Measurements from ENCODE around the gene ZNF407.

ZNF407 gene

DNA sequence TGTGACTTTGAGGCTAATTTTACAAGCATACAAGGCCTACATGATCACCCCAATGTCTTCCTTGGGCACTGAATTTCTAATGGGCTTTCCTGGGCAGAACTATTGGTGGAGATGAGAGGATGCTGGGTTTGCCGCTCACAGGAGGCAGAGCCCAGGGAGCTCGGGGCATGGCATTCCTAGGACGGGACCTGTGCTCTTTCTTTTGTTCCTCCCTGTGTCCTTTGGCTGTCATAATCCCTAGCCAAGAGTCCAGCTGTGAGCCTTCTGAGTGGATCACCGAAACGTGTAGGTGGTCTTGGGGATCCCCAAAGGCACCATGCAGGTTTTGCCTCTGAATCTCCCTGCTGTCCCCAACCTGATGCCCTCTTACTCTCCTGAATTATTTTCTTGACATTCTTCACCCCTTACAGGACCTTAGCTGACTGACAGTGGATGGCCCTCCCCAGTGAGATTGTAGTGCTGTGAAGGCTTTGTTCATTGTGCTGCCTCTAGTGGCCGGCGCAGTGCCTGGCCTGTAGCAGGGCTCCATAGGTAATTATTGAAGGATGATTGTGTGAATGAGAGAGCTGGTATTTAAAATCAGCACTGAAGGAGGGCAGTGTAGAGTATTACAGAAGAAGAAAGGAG lies 221.9 kb downstream of the ZNF407 start:
- DNase-seq = peak; percentile 32

GRCh38 chr18:74820160-74820780 lies 222.6 kb downstream of the ZNF407 start:
- H3K4me1 ChIP-seq = no peaks in the 10 kb centered on the region
- H3K36me3 ChIP-seq = no peaks in the 10 kb centered on the region
- H3K9me3 ChIP-seq = no peaks in the 10 kb centered on the region
- H3K4me3 ChIP-seq (ENCODE audit: low read depth, low read length) = no peak overlapping the region
- DNase-seq = no peak
- H3K27me3 ChIP-seq = no peaks in the 10 kb centered on the region
- TF ChIP-seq, protein P1, sequence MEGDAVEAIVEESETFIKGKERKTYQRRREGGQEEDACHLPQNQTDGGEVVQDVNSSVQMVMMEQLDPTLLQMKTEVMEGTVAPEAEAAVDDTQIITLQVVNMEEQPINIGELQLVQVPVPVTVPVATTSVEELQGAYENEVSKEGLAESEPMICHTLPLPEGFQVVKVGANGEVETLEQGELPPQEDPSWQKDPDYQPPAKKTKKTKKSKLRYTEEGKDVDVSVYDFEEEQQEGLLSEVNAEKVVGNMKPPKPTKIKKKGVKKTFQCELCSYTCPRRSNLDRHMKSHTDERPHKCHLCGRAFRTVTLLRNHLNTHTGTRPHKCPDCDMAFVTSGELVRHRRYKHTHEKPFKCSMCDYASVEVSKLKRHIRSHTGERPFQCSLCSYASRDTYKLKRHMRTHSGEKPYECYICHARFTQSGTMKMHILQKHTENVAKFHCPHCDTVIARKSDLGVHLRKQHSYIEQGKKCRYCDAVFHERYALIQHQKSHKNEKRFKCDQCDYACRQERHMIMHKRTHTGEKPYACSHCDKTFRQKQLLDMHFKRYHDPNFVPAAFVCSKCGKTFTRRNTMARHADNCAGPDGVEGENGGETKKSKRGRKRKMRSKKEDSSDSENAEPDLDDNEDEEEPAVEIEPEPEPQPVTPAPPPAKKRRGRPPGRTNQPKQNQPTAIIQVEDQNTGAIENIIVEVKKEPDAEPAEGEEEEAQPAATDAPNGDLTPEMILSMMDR (IDR thresholded peaks at IDR 0.05; ENCODE audit: low read depth, low read length) = no peak

More for the DNA sequence above, 221.9 kb downstream of the ZNF407 start:
- H3K36me3 ChIP-seq = no peaks in the 10 kb centered on the region
- no peak overlapping the region for H3K4me3 ChIP-seq (ENCODE audit: low read depth, low read length)
- no peaks in the 10 kb centered on the region for H3K4me1 ChIP-seq
- TF ChIP-seq, protein P1 (IDR thresholded peaks at IDR 0.05; ENCODE audit: low read depth, low read length) = peak; percentile 73
- H3K9me3 ChIP-seq = no peaks in the 10 kb centered on the region
- no peaks in the 10 kb centered on the region for H3K27me3 ChIP-seq

DNA sequence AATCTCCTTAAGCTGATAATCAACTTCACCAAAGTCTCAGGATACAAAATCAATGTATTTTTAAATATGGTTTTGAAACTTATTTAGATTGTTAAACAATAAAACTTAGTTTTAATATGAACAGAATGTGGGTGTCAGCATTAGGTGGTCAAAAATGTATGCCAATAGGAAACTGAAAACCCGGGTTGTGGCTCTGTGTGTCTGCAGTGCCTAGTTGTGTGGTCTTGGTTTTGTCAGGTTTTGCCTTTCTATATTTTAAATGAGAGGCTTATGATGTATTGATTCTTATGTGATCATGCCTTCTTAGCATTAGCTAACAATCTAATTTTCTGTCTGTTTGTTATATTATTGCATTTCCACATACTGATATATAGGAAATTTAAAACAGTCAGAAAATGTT lies 227.8 kb downstream of the ZNF407 start:
- no peaks in the 10 kb centered on the region for H3K4me1 ChIP-seq
- no peaks in the 10 kb centered on the region for H3K36me3 ChIP-seq
- TF ChIP-seq, protein P1 (IDR thresholded peaks at IDR 0.05; ENCODE audit: low read depth, low read length) = no peak
- no peak for DNase-seq
- no peaks in the 10 kb centered on the region for H3K9me3 ChIP-seq
- no peaks in the 10 kb centered on the region for H3K27me3 ChIP-seq
- no peak overlapping the region for H3K4me3 ChIP-seq (ENCODE audit: low read depth, low read length)

DNA sequence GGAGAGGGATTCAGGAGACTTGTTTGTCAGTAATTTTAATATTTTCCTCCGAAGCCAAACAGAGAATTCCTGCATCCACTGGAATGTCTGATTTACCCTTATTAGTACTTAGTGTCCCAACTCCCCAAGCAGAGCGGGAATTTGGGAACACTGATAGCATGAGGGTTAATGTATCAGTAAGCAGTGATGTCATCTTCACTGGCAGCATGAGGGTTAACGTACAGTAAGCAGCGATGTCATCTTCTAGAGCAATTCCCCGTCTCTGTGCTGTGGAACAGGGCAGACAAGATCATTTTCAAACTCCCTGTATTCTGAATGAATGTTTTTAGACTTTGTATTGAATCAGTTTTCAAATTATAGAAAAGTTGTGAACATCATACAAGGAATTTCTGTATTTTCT lies 228.9 kb downstream of the ZNF407 start:
- Histone ChIP-seq H3K4me3 (ENCODE audit: low read depth, low read length) (no peak overlapping the region), H3K4me1 (no peaks in the 10 kb centered on the region), H3K27me3 (no peaks in the 10 kb centered on the region), H3K9me3 (no peaks in the 10 kb centered on the region), H3K36me3 (no peaks in the 10 kb centered on the region)
- DNase-seq = no peak
- TF ChIP-seq, protein P1 (IDR thresholded peaks at IDR 0.05; ENCODE audit: low read depth, low read length) = no peak

GRCh38 chr18:74828200-74828599 lies 230.5 kb downstream of the ZNF407 start:
- Histone ChIP-seq H3K27me3 (no peaks in the 10 kb centered on the region), H3K4me1 (no peaks in the 10 kb centered on the region), H3K36me3 (no peaks in the 10 kb centered on the region), H3K9me3 (no peaks in the 10 kb centered on the region), H3K4me3 (ENCODE audit: low read depth, low read length) (no peak overlapping the region)
- TF ChIP-seq, protein P1 (IDR thresholded peaks at IDR 0.05; ENCODE audit: low read depth, low read length) = no peak
- DNase-seq = no peak

DNA sequence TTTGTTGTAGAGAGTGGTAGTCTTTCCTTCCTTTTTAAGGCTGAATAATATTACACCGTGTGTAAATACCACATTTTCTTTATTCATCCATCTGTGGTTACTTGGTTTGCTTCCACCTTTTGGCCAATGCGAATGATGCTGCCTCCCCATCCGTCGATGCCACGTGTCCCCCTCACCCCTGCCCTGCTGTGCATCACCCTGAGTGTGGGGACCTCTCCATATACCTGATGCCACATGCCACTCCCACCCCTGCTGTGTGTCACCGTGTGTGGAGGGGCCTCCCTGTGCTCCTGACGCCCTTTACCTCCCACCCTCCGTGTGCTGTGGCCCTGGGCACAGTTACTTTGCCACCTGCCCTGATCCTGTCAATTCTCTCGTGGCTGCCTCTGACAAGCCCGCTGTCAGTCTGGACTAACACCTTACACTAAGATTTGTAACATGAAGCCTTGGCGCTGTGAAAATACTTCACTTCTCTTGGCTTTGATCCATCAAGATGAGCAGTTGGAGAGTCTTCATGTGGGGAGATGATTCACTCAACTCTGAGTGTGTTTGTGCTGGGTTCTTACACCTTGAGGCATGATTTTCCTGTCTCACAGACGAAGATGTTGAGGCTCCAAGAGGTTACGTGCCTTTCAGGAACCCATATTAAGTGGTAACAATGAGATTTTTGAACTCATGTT lies 234.0 kb downstream of the ZNF407 start:
- TF ChIP-seq, protein P1 (IDR thresholded peaks at IDR 0.05; ENCODE audit: low read depth, low read length) = no peak
- H3K36me3 ChIP-seq = no peaks in the 10 kb centered on the region
- DNase-seq = no peak

More for the DNA sequence above, 234.0 kb downstream of the ZNF407 start:
- H3K4me3 ChIP-seq (ENCODE audit: low read depth, low read length) = no peak overlapping the region
- H3K9me3 ChIP-seq = no peaks in the 10 kb centered on the region
- no peaks in the 10 kb centered on the region for H3K27me3 ChIP-seq
- no peaks in the 10 kb centered on the region for H3K4me1 ChIP-seq

Measured in BE2C (cell line).